GM20000 (cell line): ENCODE data around the gene RASSF5.

Source experiments
- DNase-seq: peaks from one replicate; pipeline ENCODE4 v3.0.0; 2012; ENCODE audit warnings: low spot score
- TF ChIP-seq, protein P1 (sequence below): IDR thresholded peaks from 2 replicates; pipeline ENCODE4 v1.5.1; 2012; ENCODE audit warnings: mild to moderate bottlenecking, control low read depth; ENCODE audit errors: extremely low read depth, missing control alignments

The RASSF5 gene

GRCh38 chr1:206587904-206588303 is 80.6 kb downstream of the RASSF5 start:
- DNase-seq, result no peak

GRCh38 chr1:206588492-206588891 is 81.2 kb downstream of the RASSF5 start:
- no peak for DNase-seq
- TF ChIP-seq, protein P1, sequence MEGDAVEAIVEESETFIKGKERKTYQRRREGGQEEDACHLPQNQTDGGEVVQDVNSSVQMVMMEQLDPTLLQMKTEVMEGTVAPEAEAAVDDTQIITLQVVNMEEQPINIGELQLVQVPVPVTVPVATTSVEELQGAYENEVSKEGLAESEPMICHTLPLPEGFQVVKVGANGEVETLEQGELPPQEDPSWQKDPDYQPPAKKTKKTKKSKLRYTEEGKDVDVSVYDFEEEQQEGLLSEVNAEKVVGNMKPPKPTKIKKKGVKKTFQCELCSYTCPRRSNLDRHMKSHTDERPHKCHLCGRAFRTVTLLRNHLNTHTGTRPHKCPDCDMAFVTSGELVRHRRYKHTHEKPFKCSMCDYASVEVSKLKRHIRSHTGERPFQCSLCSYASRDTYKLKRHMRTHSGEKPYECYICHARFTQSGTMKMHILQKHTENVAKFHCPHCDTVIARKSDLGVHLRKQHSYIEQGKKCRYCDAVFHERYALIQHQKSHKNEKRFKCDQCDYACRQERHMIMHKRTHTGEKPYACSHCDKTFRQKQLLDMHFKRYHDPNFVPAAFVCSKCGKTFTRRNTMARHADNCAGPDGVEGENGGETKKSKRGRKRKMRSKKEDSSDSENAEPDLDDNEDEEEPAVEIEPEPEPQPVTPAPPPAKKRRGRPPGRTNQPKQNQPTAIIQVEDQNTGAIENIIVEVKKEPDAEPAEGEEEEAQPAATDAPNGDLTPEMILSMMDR, result no peak

More at GRCh38 chr1:206587904-206588303, 80.6 kb downstream of the RASSF5 start:
- TF ChIP-seq, protein P1, result no peak

- TF ChIP-seq, protein P1, result no peak
- no peak for DNase-seq
Measured at GRCh38 chr1:206589206-206589605, 81.9 kb downstream of the RASSF5 start.

- peak; percentile 40 for DNase-seq
Measured at GRCh38 chr1:206590025-206590758, 82.9 kb downstream of the RASSF5 start.

DNA sequence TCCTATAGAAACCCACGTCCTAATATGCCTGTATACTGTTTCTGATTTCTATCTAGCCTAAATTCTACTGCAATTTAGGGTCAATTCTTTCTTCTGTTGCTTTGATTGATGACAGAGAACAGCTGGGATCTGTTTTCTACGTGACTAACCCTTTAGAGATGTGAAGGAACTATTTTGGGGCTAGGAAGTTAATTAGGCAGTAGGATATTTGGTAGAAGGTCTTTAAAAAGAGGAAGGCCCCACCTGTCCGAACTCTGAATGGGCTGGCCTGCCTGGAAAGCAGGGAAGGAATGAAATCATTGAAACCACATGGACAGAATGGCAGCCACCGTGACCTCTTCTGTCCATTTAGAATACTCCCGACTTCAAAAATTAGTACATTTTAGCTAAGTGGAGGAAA is 83.9 kb downstream of the RASSF5 start:
- TF ChIP-seq, protein P1, result no peak
- no peak for DNase-seq

More at GRCh38 chr1:206590025-206590758, 82.9 kb downstream of the RASSF5 start:
- TF ChIP-seq, protein P1, result no peak

DNA sequence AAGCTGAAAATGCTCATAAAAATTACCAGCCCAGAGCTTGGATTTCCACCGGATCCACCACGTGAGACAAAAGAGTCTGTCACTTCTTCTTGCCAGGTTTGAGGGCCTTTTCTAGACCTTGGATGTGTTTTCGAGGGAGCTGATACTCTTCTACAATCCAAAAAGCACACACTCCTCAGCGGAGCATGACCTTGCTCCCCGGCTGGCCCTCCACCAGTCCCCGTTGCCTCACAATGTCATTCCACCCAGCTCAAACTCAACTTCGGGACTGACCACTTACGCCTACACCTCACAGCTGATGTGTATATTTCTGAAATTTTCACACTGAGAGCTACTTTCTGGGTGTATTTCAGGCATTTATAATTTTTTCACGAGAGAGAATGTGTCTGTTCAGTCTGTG is 84.4 kb downstream of the RASSF5 start:
- DNase-seq, result no peak
- TF ChIP-seq, protein P1, result no peak

DNA sequence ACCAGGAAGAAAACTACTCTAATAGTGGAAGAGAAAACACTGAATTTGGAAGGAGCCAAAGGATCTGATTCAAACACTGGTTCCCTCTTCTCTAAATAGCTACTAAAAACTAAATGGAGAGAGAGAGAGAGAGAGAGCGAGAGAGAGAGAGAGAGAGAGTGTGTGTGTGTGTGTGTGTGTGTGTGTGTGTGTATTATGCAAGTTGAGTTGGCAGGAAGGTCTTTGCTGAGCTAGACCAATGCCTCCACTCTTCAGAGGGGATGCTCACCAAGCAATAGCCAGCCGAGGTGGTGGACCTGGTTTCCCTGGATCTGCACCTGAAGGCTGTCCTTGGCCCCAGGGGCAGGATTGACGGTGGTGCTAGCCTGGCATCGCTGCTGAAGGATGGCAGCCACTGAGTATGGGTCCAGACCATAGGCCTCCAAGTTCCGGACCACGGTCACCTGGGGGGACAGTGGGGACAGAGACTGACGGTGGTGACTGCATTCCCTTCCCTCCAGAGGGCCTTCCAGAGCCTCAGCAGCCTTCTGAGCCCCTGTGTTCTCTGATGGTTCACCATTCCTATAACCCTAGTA is 86.1 kb downstream of the RASSF5 start:
- no peak for DNase-seq
- TF ChIP-seq, protein P1, result no peak
